ENCODE data around the gene THEMIS.

DNA sequence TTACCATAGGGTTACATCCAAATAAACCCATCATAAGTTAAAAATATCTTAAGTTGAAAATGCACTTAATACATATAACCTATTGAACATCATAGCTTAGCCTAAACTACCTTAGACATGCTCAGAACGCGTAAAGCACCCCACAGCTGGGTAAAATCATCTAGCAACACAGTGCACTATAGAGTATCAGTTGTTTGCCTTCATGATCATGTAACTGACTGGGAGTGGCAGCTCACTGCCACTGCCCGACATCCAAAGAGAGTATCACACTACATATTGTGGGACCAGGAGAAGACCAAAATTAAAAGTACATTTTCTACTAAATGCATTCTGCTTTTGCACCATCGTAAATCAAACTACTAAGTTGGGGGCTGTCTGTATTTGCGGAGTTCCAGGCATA, 31.7 kb downstream of the THEMIS start:
- TF ChIP-seq CTCF (IDR thresholded peaks at IDR 0.05) (no peak), POLR2AphosphoS5 (IDR thresholded peaks at IDR 0.05; ENCODE audit: insufficient read depth in 1 of 2, low read depth in 1 of 2) (no peak), POLR2A (IDR thresholded peaks at IDR 0.05) (no peak)
